ENCODE measurements around the gene ARHGEF4. TPM values are rescaled to one million over a fixed set of nuclear protein-coding genes. Genes with fewer than 3 reads are reported as not detected.

Gene ARHGEF4
- total RNA-seq, 1 experiment from 2014 or later: 26.6 TPM

DNA sequence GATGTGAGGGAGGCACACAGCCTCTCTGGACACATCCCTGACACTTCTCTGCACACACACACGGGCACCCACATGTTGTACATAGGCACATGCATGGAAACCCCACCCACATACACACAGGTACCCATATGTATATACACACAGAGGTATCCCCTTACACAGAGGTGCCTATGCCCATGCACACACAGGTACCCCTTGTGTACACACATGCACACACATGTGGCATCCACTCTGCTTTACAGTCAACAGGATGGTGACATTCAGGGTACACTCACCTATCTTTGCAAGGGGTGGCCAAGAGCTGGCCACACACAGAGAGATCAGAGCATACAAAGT lies 197.0 kb downstream of the ARHGEF4 start:
- H3K4me1 ChIP-seq (ENCODE audit: control insufficient read depth in 1 of 2, insufficient read depth in 2 of 2, low read length in 2 of 2): no peaks in the 10 kb centered on the region
- TF ChIP-seq SP1 (IDR thresholded peaks at IDR 0.05; ENCODE audit: low read depth): no peak
- no peak for TF ChIP-seq YY1 (IDR thresholded peaks at IDR 0.05; ENCODE audit: extremely low read depth, insufficient replicate concordance, low read depth, low read length)
- TF ChIP-seq ZFX (IDR thresholded peaks at IDR 0.05): no peak
- TF ChIP-seq, protein P1, sequence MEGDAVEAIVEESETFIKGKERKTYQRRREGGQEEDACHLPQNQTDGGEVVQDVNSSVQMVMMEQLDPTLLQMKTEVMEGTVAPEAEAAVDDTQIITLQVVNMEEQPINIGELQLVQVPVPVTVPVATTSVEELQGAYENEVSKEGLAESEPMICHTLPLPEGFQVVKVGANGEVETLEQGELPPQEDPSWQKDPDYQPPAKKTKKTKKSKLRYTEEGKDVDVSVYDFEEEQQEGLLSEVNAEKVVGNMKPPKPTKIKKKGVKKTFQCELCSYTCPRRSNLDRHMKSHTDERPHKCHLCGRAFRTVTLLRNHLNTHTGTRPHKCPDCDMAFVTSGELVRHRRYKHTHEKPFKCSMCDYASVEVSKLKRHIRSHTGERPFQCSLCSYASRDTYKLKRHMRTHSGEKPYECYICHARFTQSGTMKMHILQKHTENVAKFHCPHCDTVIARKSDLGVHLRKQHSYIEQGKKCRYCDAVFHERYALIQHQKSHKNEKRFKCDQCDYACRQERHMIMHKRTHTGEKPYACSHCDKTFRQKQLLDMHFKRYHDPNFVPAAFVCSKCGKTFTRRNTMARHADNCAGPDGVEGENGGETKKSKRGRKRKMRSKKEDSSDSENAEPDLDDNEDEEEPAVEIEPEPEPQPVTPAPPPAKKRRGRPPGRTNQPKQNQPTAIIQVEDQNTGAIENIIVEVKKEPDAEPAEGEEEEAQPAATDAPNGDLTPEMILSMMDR (IDR thresholded peaks at IDR 0.05 in 2 of 3, conservative IDR thresholded peaks at IDR 0.05 in 1 of 3; ENCODE audit: borderline replicate concordance in 1 of 3, insufficient read depth in 1 of 3, low read depth in 2 of 3, low read length in 2 of 3): no peak
- TF ChIP-seq, protein P2, sequence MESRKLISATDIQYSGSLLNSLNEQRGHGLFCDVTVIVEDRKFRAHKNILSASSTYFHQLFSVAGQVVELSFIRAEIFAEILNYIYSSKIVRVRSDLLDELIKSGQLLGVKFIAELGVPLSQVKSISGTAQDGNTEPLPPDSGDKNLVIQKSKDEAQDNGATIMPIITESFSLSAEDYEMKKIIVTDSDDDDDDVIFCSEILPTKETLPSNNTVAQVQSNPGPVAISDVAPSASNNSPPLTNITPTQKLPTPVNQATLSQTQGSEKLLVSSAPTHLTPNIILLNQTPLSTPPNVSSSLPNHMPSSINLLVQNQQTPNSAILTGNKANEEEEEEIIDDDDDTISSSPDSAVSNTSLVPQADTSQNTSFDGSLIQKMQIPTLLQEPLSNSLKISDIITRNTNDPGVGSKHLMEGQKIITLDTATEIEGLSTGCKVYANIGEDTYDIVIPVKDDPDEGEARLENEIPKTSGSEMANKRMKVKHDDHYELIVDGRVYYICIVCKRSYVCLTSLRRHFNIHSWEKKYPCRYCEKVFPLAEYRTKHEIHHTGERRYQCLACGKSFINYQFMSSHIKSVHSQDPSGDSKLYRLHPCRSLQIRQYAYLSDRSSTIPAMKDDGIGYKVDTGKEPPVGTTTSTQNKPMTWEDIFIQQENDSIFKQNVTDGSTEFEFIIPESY (IDR thresholded peaks at IDR 0.05; ENCODE audit: extremely low read depth, insufficient replicate concordance, low read length): no peak
- TF ChIP-seq FOSL1 (IDR thresholded peaks at IDR 0.05; ENCODE audit: low read depth): no peak
- no peak for TF ChIP-seq POLR2AphosphoS5 (IDR thresholded peaks at IDR 0.05; ENCODE audit: low read depth, low read length)
- TF ChIP-seq, protein P3, sequence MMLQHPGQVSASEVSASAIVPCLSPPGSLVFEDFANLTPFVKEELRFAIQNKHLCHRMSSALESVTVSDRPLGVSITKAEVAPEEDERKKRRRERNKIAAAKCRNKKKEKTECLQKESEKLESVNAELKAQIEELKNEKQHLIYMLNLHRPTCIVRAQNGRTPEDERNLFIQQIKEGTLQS (IDR thresholded peaks at IDR 0.05): no peak
- TF ChIP-seq ZNF274 (IDR thresholded peaks at IDR 0.05; ENCODE audit: low read depth, low read length): no peak
- TF ChIP-seq EGR1 (IDR thresholded peaks at IDR 0.05; ENCODE audit: low read depth): no peak
- TF ChIP-seq, protein P4, sequence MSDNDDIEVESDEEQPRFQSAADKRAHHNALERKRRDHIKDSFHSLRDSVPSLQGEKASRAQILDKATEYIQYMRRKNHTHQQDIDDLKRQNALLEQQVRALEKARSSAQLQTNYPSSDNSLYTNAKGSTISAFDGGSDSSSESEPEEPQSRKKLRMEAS (IDR thresholded peaks at IDR 0.05): no peak
- TF ChIP-seq, protein P5, sequence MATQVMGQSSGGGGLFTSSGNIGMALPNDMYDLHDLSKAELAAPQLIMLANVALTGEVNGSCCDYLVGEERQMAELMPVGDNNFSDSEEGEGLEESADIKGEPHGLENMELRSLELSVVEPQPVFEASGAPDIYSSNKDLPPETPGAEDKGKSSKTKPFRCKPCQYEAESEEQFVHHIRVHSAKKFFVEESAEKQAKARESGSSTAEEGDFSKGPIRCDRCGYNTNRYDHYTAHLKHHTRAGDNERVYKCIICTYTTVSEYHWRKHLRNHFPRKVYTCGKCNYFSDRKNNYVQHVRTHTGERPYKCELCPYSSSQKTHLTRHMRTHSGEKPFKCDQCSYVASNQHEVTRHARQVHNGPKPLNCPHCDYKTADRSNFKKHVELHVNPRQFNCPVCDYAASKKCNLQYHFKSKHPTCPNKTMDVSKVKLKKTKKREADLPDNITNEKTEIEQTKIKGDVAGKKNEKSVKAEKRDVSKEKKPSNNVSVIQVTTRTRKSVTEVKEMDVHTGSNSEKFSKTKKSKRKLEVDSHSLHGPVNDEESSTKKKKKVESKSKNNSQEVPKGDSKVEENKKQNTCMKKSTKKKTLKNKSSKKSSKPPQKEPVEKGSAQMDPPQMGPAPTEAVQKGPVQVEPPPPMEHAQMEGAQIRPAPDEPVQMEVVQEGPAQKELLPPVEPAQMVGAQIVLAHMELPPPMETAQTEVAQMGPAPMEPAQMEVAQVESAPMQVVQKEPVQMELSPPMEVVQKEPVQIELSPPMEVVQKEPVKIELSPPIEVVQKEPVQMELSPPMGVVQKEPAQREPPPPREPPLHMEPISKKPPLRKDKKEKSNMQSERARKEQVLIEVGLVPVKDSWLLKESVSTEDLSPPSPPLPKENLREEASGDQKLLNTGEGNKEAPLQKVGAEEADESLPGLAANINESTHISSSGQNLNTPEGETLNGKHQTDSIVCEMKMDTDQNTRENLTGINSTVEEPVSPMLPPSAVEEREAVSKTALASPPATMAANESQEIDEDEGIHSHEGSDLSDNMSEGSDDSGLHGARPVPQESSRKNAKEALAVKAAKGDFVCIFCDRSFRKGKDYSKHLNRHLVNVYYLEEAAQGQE (IDR thresholded peaks at IDR 0.05; ENCODE audit: low read depth): no peak
- no peak for TF ChIP-seq SRF (IDR thresholded peaks at IDR 0.05; ENCODE audit: low read depth)
- TF ChIP-seq CBX3 (IDR thresholded peaks at IDR 0.05; ENCODE audit: low read depth): no peak
- TF ChIP-seq CEBPB (IDR thresholded peaks at IDR 0.05; ENCODE audit: low read depth): no peak
- no peak for TF ChIP-seq ELF1 (IDR thresholded peaks at IDR 0.05; ENCODE audit: borderline replicate concordance, low read depth)
- no peak for TF ChIP-seq EZH2phosphoT487 (IDR thresholded peaks at IDR 0.05; ENCODE audit: borderline replicate concordance)
- TF ChIP-seq EZH2 (IDR thresholded peaks at IDR 0.05): no peak
- TF ChIP-seq POLR2A (IDR thresholded peaks at IDR 0.05; ENCODE audit: borderline replicate concordance, extremely low read depth, insufficient read depth, insufficient read length): no peak
- no peak overlapping the region for H3K9ac ChIP-seq (ENCODE audit: low read length)
- H3K36me3 ChIP-seq (ENCODE audit: control insufficient read depth in 1 of 2, insufficient read depth in 2 of 2, low read length in 2 of 2): no peaks in the 10 kb centered on the region
- no peaks in the 10 kb centered on the region for H4K20me1 ChIP-seq (ENCODE audit: insufficient read depth)
- CTCF ChIA-PET: no interaction called here
- H3K27ac ChIP-seq (ENCODE audit: low read depth, low read length): no peak overlapping the region
- DNase-seq (ENCODE audit: low read depth, low spot score) (no peak), ATAC-seq (no peak)
- H3K79me2 ChIP-seq (ENCODE audit: insufficient read depth, low read length): no peaks in the 10 kb centered on the region
- POLR2A ChIA-PET: no interaction called here
- no peak overlapping the region for H2AFZ ChIP-seq (ENCODE audit: low read depth, low read length, poor library complexity, severe bottlenecking)
- RAD21 ChIA-PET (ENCODE audit: low non-redundant PET in 1 of 2, low total read pairs in 2 of 2, uncharacterized antibody in 2 of 2, unreplicated experiment in 2 of 2): no interaction called here
- intact Hi-C loops (cut with micrococcal nuclease): no loop called here
- BruUV-seq (replicated peaks): no TSS peak
- H3K4me3 ChIP-seq (replicated peaks in 1 of 2; ENCODE audit: low read depth in 1 of 2, low read length in 2 of 2): no peak overlapping the region
- H3K4me2 ChIP-seq (ENCODE audit: low read length): no peak overlapping the region
- H3K9me2 ChIP-seq (ENCODE audit: insufficient read depth): no peaks in the 10 kb centered on the region
- H3K27me3 ChIP-seq (ENCODE audit: insufficient read depth, low read length): no peaks in the 10 kb centered on the region
- no peaks in the 10 kb centered on the region for H3K9me3 ChIP-seq (ENCODE audit: control insufficient read depth in 1 of 2, insufficient read depth in 1 of 2, low read depth in 1 of 2, low read length in 2 of 2)

All from HCT116 (cell line).